Activated CD8-positive, alpha-beta memory T cell treated with anti-CD3 and anti-CD28 coated beads, Interleukin-2, amount 50 U/mL, for 24 hours (primary cell): ENCODE measurements around the gene WSB1.
A peak's percentile ranks its signal among the peaks of the same experiment; 100 is the strongest.

ENCODE experiments used
- DNase-seq: peaks from one replicate; pipeline ENCODE4 v3.0.0-alpha.2; 2020; ENCODE audit errors: extremely low read depth

Gene WSB1

DNA sequence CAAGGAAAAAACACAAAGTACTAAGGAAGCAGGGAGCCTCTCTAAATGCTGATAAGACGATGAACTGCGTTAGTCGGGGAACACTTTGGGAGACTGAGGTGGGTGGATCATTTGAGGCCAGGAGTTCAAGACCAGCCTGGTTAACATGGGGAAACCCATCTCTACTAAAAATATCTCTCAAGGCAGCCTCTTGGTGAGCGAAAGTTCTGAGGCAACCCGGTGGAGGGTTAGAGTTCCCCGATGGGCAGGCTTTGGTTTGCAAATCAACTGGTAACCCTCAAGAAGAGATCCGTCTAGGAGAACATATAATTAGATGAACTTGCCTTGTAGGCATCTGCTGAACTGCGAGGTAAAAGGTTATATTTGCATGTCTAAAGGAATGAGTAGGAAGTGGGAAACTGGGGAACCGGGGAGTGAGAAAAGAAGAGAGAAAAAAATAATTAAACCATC is 44.6 kb downstream of the WSB1 start:
- DNase-seq = no peak

- no peak for DNase-seq
Observed at GRCh38 chr17:27339198-27339835, 45.4 kb downstream of the WSB1 start.

DNA sequence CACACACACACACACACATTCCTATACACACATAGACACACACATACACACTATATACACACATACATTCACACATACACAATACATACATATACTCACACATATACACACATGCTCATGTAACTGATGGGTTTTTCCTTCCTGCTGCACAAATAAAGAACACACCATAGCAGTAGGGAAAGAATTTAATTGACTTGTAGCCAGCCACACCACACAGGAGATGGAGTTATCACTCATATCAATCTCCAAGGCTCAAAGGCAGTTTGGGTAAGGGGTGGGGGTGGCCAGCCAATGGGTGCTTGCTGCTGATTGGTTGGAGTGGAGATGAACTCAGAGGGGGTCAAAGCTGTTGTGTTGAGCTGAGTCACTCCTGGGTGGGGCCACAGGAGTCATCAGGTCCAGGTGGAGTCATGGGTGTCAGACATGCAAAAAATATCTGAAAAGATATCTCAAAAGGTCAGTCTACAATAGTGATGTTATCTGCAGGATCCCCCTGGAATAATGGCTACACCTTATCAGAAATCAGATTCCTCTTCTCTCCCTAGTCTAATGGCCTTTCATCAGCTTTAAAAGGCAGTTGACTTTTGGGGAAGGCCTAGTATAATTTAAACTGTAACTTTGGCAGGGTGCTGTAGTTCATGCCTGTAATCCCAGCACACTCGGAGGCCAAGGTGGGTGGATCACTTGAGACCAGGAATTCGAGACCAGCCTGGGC is 46.1 kb downstream of the WSB1 start:
- DNase-seq = no peak

DNA sequence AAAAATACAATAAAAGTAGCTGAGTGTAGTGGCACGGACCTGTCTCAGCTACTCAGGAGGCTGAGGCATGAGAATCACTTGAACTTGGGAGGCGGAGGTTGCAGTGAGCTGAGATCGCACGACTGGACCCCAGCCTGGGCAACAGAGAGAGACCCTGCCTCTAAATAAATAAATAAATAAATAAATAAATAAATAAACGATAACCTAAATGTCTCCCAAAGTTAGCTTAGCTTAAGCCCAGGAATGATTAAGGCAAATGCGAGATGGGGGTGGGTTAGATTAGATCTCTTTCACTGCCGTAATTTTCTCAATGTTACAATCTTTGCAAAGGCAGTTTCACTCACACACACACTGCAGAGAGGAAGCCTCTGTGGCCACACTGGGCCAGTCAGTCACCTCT is 46.7 kb downstream of the WSB1 start:
- no peak for DNase-seq

- DNase-seq = no peak
Observed at GRCh38 chr17:27341041-27341471, 47.1 kb downstream of the WSB1 start.

- DNase-seq = no peak
Observed at GRCh38 chr17:27342059-27342458, 48.1 kb downstream of the WSB1 start.

DNA sequence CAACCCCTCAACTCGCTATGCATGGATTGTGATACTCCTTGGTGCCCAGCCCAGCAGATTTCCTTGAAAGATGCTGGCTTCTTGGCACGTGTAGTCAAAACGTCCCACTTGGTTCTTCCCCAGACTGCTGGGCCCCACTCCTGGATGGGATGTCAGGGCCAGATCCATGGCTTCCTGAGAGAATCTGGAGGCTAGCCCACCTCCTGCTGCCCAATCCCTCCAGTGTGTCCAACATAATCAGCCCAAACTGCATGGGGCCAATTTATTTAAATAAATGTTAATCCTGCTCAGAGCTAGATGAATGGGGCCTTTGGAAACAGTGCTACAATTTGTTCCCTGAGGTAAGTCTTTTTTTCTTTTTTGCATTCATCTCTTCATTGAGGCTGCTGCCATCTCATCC is 49.4 kb downstream of the WSB1 start:
- no peak for DNase-seq

DNA sequence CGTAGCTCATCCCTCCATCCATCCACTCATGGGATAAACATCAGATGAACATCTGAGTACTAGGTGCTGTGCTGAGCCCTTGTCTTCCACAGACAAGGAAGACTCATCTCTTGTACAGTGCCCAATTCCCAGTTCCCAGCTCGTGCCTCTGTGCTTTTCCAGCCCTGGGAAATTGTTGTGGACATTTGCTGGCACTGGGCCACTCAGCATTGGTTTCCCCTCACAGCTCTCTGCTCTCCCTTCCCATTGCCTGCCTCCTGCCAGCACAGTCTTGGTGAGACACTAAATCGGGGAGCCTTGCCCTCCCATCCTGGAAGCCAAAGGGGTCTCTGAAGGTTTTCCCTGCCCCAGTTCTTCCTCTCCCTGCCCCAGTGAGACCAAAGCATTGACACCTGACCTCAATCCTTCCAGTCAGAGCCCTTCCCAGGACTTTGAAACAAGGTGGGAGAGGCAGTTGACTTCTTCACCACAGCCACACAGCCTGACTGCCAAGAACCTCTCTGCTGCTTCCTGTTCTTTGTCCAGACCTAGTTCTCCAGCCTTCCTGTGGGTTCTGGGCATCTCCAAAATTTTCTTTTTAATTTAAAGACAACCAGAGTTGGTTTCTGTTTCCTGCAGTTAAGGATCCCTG is 50.2 kb downstream of the WSB1 start:
- DNase-seq = no peak

DNA sequence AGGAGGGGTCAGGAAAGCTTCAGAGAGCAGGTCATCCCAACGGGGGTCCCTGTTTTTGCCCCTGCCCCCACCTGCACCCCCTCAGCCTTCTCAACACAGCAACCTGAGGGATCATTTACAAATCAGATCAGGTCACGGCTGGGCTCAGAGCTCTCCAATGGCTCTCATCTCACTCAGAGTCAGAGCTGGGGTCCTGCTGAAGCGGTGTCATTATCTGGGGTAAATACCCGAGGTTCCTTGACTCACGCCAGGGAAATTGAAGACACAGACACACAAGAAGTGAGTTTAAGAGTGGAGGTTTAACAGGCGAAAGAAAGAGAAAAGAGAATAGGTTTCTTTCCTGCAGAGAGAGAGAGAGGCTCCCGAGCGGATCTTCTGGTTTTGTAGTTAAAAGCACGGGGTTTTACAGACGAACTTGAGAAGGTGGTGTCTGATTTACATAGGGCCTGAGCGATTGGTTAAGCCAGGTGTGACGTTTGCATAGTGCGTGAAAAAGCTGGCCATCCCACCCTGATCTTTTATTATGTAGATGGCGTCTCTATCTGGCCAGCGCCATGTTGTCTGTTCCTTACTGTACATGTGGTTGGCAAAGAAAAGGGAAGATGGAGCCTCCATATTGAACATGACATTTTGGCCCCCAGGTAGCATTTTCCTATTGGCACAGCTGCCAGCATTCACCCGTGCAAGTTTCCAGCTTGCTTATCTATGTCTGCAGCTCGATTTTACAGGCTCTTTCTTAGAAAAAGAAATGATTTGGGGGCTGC is 51.4 kb downstream of the WSB1 start:
- DNase-seq = no peak

- DNase-seq = no peak
Observed at GRCh38 chr17:27346228-27346899, 52.5 kb downstream of the WSB1 start.

GRCh38 chr17:27348196-27348595 is 54.3 kb downstream of the WSB1 start:
- DNase-seq = no peak

DNA sequence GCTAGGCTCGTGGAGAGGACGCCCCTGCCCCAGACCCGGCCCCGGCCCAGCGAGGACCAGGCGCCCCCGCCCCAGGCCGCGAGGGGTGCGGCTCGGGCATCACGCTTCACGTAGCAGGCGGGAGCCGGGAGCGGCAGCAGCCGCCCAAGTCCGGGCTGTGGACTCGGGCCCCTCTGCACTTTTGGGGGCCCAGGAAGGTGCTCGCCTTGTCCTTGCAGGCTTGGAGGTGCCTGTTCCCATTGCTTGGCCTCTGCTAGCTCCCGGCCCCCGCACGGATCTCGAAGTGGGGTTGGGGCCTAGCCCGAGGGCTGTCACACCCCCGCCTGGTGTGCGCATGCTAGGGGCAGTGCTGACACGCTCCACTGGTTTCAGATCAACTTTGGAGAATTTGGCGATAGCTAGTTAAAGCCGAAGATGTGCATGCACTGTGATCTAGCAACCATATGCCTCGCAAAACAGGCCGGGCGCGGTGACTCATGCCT is 55.7 kb downstream of the WSB1 start:
- no peak for DNase-seq

DNA sequence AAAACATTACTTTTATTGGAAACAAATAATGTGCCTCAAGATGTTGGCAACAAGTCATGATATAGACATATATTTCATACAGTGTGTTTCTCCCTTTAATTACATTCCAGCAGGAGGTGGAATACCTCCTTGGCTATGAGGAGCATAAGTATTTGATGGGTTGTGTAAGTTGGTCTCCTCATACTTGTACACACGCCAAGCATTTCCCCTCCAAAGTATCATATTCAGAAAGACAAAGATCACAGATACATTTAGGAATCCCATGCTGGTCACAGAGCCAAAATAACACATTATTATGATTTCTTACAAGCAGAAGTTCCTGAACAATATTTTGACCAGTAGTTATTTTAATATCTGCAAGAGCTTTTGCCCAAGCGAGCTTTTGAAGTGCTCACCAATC is 57.8 kb downstream of the WSB1 start:
- no peak for DNase-seq

DNA sequence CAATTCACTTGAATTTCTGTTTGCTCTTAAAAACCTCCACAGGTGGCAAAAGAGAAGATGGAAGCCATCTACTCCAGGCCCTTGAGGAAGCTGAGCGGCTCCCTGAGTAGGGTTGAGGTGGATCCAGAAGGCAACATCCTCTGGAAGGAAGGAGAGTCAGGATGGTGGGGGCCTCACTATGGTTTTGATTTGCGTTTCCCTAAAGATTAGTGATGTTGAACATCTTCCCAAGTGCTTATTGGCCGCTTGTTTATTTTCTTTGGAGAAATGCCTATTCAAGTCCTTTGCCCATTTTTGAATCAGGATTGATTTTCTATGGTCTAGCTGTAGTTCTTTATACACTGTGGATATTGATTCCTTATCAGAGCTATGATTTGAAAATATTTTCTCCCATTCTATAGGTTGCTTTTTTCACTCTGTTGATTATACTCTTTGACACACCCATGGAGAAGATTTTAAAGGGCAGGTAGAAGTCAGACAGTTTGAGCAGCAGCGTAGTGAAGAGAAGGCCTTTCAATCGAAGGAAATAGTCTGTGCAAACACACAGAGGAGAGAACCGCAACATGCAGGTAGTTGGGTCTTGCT is 58.6 kb downstream of the WSB1 start:
- no peak for DNase-seq

DNA sequence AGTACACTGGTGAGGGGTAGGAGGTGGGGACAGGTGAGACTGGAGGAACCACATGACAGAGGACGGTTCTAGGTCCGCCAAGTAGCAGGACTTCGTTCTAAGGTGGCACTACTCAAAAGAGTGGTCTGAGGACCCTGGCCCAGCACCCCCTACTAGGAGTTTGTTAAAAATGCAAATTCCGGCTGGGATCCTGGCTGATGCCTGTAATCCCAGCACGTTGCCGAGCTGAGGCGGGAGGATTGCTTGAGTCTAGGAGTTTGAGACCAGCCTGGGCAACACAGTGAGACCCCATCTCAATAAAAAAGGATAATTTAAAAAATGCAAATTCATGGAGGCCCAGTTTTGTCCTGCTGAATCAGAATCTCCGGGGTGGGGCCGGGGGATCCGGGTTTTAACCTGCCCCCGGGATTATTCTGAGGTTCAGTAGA is 59.1 kb downstream of the WSB1 start:
- no peak for DNase-seq

DNA sequence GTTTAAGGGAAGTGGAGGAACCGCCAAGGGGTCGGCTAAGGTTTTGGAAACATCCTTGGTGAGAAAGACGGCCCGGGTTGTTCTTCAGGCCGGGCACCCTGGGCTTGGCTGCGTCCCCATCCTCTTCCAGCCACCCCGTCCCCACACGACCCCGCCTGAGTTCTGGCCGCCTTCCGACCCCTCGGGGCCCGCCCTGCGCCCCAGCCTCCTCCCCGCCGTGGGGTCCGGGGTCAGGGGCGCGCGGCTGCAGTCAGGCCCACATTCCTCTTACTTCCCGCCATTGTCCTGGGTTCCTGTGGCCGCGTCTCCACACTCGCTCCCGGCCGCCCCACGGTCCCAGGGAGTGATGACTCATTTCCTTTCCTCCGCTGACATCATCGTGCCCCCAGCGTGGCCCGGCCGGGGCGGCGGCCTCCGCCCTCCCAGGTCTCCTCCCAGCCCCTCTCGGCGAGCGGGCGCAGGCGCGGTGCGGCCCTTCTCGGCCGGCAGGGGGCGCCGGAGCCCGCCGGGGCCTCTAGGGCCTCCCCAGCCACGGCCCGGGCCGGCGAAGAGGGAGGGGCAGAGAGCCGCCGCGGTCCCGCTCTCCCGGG is 59.6 kb downstream of the WSB1 start:
- peak; percentile 63 for DNase-seq

DNA sequence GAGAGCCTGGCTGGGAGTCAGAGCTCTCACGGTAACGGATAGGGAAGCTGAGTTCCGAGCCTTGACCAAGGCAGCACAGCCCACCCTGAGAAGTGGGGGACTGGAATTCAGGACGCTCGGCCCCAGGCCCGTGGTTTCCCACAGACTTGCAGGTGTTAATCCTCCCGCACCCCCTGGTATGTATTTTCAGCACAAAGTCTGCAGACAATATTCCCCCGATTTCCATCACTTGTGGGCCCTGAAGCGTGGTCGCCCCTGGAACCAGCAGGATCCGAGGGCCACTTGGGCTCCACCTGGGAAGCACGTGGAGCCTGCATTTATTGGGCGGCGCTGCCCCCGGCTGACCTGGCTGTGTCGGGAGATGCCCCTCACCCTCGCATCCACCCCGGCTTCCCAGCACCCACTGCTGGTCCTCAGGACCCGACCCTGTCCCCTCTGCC is 60.2 kb downstream of the WSB1 start:
- no peak for DNase-seq

GRCh38 chr17:27354491-27355081 is 60.7 kb downstream of the WSB1 start:
- no peak for DNase-seq

DNA sequence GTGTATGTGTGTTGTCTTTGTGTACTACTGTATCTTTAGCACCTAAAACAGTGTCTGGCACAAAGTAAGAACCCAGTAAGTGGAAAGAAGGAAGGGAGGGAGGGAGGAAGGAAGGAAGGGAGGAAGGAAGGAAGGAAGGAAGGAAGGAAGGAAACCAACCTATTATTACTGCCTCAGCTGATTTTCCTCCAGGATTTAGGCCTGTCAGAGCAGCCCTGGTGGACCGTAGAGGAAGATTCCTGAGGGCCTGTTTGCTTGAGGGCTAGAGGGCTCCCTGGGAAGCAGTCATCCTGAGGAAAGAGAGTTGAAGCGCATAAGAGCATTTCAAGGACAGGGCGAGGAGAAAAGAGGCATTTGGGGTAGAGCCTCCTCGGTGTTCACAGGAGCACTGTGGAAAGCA is 61.5 kb downstream of the WSB1 start:
- no peak for DNase-seq

DNA sequence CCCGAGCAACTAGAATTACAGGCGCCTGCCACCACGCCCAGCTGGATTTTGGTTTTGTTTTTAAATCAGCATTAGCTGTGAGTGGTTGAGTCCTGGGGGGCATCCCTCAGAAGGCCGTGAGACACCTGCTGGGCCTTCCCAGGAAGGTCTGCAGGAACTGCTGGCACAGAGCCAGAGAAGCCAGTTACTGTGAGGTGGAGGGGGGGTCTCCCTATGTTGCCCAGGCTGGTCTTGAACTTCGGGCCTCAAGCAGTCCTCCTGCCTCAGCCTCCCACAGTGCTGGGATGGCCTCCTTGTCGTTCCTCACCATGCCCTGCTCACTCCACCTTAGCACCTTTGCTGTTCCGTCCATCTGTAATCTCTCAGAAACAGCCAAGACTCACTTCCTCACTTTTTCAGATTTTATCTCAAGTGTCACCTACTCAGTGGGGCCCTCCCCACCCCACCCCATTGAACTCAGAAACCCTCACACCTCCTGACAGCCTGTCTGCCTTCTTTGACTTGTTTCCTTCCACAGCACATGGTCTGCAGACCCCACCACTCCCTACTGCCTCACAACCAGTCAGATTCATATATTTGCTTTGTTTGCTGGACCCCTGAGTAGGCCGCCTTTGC is 62.3 kb downstream of the WSB1 start:
- DNase-seq = no peak
